RCC 7860 (cell line): ENCODE measurements around the gene BIRC7.

Experiments
- DNase-seq: peaks from one replicate; pipeline ENCODE4 v3.0.0-alpha.2; 2015; ENCODE audit warnings: low spot score
- FAIRE-seq: peaks from 2 replicates; lab custom pipeline; 2012; peaks lifted over from hg19 to GRCh38; lab: Jason Lieb, UNC

Gene BIRC7, protein sequence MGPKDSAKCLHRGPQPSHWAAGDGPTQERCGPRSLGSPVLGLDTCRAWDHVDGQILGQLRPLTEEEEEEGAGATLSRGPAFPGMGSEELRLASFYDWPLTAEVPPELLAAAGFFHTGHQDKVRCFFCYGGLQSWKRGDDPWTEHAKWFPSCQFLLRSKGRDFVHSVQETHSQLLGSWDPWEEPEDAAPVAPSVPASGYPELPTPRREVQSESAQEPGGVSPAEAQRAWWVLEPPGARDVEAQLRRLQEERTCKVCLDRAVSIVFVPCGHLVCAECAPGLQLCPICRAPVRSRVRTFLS

DNA sequence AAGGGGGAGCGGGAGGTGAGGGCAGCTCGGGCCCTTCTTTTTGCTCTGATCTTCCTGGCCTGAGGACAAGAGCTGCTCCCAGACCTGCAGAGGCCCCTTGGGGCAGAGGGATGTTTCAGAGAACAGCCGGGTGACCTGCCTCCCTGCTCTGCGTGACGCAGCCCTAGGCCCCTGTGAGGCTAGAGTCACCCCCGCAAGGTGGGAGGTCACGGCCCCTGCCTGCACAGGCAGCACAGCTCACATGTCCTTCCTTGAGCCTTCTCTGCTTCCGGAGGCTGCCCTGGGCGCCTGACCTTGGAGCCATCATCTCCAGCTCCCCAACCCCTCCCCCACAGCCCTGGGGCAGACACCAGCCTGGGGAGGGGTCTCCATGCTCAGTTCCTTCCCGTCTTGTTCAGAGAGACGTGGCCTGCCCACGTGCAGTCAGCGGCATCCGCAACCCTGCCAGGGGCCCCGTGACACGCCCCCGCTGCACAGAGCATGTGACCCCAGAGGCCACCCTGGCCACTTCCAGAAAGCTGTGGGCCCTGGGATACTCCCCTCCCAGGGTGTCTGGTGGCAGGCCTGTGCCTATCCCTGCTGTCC is at the start of gene BIRC7:
Gene BIRC7 (plus strand): TSS at position 507 of the 585 bp plus-strand sequence. CDS start 192 bp downstream, outside the sequence.
- FAIRE-seq (no peak), DNase-seq (no peak)

DNA sequence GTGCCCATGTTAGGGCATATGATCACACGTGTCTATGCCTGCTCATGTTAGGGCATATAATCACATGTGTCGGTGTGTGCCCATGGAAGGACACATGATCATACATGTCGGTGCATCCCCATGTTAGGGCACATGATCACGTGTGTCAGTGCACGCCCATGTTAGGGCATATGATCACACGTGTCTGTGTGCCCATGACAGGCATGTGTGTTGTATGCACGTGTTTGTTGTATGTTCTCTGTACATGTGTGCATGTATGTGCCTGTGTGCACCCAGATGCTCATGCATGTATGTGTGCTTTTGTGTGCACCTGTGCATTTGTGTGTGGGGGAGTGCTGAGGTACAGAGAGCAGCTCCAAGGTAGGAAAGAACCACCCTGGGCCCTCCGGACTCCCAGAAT is 49.6 kb upstream of the BIRC7 start:
- no peak for DNase-seq
- no peak for FAIRE-seq

DNA sequence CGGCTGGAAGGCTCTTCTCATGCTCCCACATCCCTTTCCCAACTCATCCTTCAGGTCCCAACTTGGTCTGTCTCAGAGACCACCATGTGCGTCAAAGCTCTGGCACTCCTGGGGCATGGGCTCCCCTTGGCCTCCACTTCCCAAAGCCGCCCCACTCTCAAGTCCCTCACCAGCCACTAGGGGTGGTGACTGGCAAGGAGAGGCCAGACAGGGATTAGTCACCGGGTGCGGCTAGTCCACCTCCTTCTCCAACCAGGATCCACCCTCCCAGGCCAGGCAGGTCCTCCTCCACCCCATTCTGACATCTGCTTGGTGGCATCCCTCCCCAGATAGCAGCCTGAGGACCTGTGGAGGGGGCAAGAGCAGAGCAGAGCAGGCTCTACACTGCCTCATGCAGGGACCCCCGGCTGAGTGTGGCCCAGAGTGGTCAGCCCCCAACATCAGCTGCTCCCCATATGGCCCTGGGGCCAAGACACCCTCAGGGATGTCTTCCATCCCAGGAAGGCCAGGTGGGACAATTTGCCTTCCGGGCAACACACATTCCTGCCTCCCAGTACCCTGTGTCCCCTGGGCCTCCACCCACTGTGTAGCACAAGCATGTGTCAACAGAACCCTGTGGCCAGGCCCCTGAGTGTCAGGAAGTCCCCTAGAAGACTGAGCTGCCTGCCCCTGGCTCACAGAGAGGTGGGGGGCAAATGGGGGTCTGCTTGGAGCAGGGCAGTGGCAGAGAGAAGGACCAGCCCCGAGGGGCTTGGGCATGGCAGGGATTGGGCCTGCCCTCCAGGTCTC is 49.0 kb upstream of the BIRC7 start:
- no peak for DNase-seq
- FAIRE-seq = no peak

DNA sequence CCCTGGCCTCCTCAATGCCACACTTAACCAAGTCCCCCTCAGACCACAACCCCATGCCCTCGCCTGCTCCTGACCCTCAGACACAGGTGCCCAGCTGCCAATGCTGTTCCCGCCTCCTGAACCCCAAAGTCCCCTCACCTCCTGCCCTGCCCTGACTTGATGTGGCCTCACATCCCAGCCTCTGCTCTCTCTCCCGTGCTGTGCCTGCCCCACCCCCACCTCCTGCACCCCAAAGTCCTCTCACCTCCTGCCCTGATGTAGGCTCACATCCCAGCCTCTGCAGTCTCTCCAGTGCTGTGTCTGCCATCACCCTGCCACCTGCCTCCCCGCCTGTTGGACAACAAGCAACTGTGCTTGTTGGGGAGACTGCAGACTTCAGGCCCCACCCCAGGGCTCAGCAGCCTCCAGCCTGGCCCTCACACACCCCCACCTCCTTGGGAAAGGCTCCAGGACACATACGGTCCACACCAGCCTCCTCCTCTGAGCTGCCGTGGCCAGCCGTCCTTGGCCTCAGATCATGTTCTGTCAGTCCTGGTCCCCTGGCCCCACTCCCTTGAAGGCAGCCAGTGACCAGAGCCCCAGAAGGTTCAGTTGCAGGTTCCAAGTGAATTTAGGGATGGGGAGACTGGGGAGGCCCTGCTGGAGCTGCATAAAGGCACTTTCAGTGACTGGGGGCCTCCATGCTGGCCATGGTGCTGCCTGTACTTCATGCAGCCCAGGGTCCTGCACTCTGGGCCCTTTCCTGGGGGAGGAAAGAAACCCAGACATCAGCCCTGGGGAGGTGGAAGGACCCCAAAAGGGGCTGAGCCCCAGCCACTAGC is 48.2 kb upstream of the BIRC7 start:
- DNase-seq = no peak
- FAIRE-seq = no peak

DNA sequence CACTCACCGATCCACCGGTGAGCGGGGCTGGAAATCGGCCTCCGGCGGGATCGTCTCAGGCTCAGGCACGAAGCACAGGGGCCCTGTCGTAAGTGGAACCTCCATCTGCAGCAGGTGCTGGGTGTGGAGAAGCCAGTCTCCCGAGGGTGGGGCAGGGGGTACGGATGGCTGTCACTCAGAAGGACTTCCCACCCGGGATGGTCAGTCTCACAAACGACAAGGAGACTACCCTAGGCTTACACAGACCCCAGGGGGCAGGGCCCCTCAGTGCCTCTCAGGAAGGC is 47.6 kb upstream of the BIRC7 start:
- DNase-seq (no peak), FAIRE-seq (no peak)

GRCh38 chr20:63188641-63189321 is 46.9 kb upstream of the BIRC7 start:
- FAIRE-seq (no peak), DNase-seq (no peak)

GRCh38 chr20:63189322-63189642 is 46.4 kb upstream of the BIRC7 start:
- FAIRE-seq = no peak
- DNase-seq = no peak

DNA sequence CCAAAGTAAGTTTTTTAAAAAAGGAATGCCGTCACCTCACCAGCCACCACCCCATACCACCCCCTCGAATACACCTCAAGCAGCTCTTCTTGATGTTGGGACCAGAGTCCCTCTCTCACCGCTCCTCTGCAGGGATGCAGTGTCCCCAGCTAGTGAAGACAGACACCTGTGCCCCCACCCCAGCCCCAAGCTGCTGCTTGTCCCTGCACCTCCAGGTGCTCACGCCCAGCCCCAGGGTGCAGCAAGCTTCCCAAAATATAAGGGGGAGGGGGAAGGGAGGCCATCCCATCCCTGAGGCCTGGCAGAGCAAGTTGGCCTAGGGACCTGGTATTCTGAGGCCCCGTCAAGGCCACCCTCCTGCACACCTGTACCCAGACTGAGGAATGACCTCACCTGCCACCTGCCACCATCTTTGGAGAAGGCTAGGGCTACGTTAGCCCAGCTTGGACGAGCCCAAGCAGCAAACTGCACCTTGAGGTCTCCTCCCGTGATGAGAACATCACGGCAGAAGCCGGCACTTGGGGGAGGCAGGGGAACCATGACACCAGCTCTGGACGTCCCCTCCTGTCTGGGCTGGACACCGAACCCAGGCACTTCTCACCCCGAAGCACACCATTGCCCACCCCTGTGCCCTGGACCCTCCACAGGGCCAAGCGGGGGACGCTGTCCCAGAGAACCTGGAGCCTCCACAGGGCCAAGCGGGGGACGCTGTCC is 45.7 kb upstream of the BIRC7 start:
- DNase-seq (no peak), FAIRE-seq (no peak)

GRCh38 chr20:63190828-63191227 is 44.9 kb upstream of the BIRC7 start:
- DNase-seq (no peak), FAIRE-seq (no peak)

GRCh38 chr20:63191400-63191799 is 44.3 kb upstream of the BIRC7 start:
- FAIRE-seq (peak; percentile 2), DNase-seq (peak; percentile 80)

- no peak for DNase-seq
- FAIRE-seq = no peak
These were observed 43.0 kb upstream of the BIRC7 start for GRCh38 chr20:63192721-63193120.

DNA sequence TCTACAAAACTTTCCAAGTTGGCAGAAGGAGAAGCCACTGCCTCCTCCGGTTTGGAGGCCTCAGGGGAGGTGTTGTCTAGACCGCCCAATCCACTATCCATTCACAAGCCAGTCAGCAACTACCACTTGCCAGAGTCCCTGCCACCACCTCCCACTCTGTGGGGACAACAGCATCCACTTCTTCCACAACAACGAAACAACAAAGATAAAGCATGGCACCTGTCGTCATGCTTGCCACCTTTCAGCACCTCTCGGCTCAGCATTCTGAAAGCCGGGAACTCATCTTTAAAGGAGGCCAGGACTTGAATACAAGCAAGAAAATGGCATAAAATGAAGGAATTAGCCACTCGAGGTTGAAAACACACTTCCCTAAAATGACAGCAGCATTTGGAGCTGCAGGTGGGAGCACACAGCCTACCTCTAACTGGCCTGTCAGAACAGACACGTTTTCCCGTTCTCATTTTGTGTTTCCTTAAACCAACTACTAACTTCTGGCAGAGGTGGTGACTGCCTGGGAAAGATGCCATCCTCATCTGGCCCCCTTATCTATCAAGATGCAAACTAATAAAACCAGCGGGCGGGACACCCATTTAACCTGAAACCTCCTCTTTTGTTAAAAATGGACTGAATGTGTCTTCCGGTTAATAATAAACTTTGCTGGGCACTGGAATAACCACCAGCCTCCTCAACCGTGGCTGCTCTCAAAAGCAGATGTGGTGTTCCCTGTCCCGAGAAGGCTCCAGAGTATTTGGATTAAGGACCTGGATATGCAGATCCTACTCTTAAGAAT is 41.5 kb upstream of the BIRC7 start:
- DNase-seq (no peak), FAIRE-seq (peak; percentile 76)

DNA sequence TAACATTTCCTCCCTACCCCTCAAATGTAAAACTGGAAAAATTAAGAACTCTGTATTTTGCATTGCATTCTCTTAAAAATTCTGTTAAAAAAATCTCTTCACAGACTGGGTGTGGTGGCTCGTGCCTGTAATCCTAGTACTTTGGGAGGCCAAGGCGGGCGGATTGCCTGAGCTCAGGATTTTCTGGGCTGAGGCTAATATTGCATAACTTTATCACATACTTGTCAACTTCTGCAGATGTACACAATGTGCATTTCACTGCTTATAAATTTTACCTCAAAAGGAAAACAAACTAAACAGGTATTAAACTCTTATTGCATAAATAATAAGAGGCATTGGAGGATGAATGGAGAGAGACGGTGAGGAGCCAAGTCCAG is 40.9 kb upstream of the BIRC7 start:
- DNase-seq (no peak), FAIRE-seq (no peak)

- FAIRE-seq (no peak), DNase-seq (no peak)
These were observed 38.8 kb upstream of the BIRC7 start for GRCh38 chr20:63196768-63197470.

DNA sequence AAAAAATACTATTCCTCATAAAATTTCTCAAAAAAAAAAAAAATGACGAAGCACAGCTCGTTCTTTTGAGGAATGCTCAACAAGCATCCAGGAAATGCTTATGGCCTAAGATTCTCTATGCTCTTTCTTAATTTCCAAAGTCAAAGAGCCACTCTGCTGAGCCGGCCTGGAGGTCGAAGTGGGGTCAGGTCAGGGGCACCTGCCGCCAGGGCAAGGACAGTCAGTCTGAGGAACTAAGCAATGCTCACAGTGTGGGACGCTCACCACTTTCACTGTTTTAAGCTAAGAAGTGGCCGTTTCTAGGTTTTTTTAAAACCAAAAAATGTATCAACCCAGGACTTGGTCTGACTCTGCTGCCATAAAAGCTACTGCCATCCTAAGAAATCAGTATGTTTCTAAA is 37.1 kb upstream of the BIRC7 start:
- FAIRE-seq (no peak), DNase-seq (no peak)

DNA sequence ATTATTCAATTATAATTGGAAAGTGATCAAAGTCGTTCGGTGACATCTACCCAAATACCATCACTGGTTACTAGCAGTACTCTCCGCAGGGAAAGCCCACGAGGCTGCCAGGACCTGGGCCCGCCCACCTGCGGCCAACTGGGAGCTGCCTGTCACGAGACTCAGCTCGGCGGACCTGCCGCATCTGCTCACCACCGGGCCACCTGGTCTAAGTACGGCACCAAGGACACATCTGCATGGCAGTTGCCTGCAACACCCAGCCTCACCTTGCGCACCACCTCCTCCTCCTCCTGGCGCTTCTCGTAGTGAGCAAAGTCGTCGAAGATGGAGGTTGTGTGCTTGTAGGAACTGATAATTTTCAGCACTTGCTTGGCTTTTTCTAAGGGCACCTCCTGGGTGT is 33.7 kb upstream of the BIRC7 start:
- DNase-seq = no peak
- FAIRE-seq = no peak

- DNase-seq (no peak), FAIRE-seq (no peak)
These were observed 32.7 kb upstream of the BIRC7 start for GRCh38 chr20:63202811-63203526.

DNA sequence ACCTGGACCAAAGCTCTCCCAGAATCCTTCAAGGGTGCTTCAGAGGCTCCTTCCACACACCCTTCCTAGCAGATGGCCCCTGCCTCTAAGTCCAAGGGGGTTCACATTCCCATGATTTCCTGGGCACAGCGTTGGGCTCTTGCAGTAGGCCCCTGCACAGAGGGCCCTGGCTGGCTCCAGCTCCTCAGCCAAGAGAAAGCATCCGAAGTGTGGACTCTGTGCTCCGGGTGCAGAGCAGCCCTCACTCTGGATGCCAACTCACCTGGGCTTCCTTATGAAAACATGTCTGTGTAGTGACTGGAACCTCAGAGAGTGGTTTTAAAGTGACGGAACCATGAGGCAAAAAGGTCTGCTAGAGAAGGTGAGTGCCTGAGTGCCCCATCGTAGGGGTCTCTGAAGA is 31.3 kb upstream of the BIRC7 start:
- DNase-seq = no peak
- FAIRE-seq = no peak
